Smooth muscle cell (in vitro differentiated cells): ENCODE data around the gene TMEM163. TPM values are rescaled to one million over a fixed set of nuclear protein-coding genes. Genes with fewer than 3 reads are reported as not detected.
A peak's percentile ranks its signal among the peaks of the same experiment; 100 is the strongest.

Experiments
- DNase-seq: peaks from one replicate; lab custom pipeline; 2025; ENCODE audit not compliant: unreplicated experiment; lab: John Stamatoyannopoulos, UW
- H2AFZ ChIP-seq: fragments of 200-600 bp; sonication (generic); 2 replicates; pipeline ENCODE4 v1.6.0; 2016; ENCODE audit warnings: antibody characterized with exemption, low read depth, mild to moderate bottlenecking
- H3F3A ChIP-seq: fragments of 200-600 bp; sonication (generic); 2 replicates; pipeline ENCODE4 v1.6.0; 2017; ENCODE audit warnings: antibody characterized with exemption, low read depth
- H3K27ac ChIP-seq: fragments of 200-600 bp; sonication (generic); 2 replicates; pipeline ENCODE4 v1.5.1; 2016; ENCODE audit warnings: low read depth, mild to moderate bottlenecking
- H3K27me3 ChIP-seq: fragments of 200-600 bp; sonication (generic); 2 replicates; pipeline ENCODE4 v1.6.1; 2016; ENCODE audit warnings: low read depth, mild to moderate bottlenecking
- H3K36me3 ChIP-seq: fragments of 200-600 bp; sonication (generic); 2 replicates; pipeline ENCODE4 v1.5.1; 2016; ENCODE audit warnings: low read depth
- H3K4me1 ChIP-seq: fragments of 200-600 bp; sonication (generic); 2 replicates; pipeline ENCODE4 v1.5.1; 2016; ENCODE audit warnings: low read depth
- H3K4me2 ChIP-seq: fragments of 200-600 bp; sonication (generic); 2 replicates; pipeline ENCODE4 v1.6.0; 2016; ENCODE audit warnings: mild to moderate bottlenecking
- H3K4me3 ChIP-seq: fragments of 200-600 bp; sonication (generic); 2 replicates; pipeline ENCODE4 v1.5.1; 2016; ENCODE audit warnings: mild to moderate bottlenecking
- H3K79me2 ChIP-seq: fragments of 200-600 bp; sonication (generic); 2 replicates; pipeline ENCODE4 v1.6.0; 2016; ENCODE audit warnings: low read depth, mild to moderate bottlenecking
- H3K9ac ChIP-seq: fragments of 200-600 bp; sonication (generic); 2 replicates; pipeline ENCODE4 v1.6.0; 2016; ENCODE audit warnings: low read depth
- H3K9me3 ChIP-seq: fragments of 200-600 bp; sonication (generic); replicated peaks from 2 replicates; pipeline ENCODE4 v1.5.1; 2016; ENCODE audit warnings: low read depth
- H4K20me1 ChIP-seq: fragments of 200-600 bp; sonication (generic); 2 replicates; pipeline ENCODE4 v1.6.0; 2016; ENCODE audit warnings: low read depth
- WGBS: methylation state at CpG from one replicate; pipeline ENCODE4 v1.1.7; 2016; ENCODE audit warnings: low lambda C conversion rate; 5-methylcytosine and 5-hydroxymethylcytosine counted together
- polyA plus RNA-seq: library from polyadenylated mRNA; unstranded; fragments of >200 nt; fragmentation: Nextera tagmentation; extraction: Ambion mirVana; gene quantifications from 2 replicates; pipeline ENCODE4 v1.2.1, GENCODE V29; 2016
- total RNA-seq: library from RNA; depleted of rRNA; stranded (reverse); fragments of >200 nt; gene quantifications from 2 replicates; pipeline ENCODE4 v1.2.3, GENCODE V29; 2014
- TF ChIP-seq, protein P1 (sequence below): fragments of 200-600 bp; sonication (generic); IDR thresholded peaks from 2 replicates; pipeline ENCODE4 v1.5.1; 2017; ENCODE audit warnings: borderline replicate concordance, mild to moderate bottlenecking, antibody characterized with exemption; ENCODE audit not compliant: insufficient read depth, poor library complexity, severe bottlenecking

The TMEM163 gene
- total and polyA plus RNA-seq, 2 experiments from 2014 or later = 0.31 TPM; not detected in 1

DNA sequence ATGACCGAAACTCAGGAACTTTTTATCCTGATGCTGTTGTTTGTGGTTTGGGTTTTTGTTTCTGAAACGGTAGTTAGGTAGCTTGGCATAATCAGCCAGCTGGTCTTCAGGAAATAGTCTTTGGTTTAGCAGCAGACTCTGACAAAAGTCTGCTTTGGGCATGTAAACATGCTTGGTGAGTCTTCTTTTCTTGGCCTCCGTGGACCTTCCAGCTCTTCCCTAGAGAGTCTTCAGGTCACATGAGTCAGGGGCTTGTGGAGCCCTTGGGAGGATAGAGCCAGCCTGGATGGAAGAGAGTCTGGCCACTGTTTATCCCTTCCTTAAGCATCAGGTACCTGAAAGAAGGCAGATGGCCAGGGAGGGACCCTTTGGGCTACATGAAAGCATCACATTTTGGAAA, 310.4 kb downstream of the TMEM163 start:
- Histone ChIP-seq H3K27ac (peak overlapping the region; percentile 61), H3F3A (peaks cover 7% of the 10 kb centered on the region), H3K9ac (no peak overlapping the region), H3K4me3 (no peak overlapping the region), H3K9me3 (no peaks in the 10 kb centered on the region), H3K36me3 (no peaks in the 10 kb centered on the region), H4K20me1 (no peaks in the 10 kb centered on the region), H3K27me3 (no peaks in the 10 kb centered on the region), H3K79me2 (no peaks in the 10 kb centered on the region), H3K4me1 (peaks cover 14% of the 10 kb centered on the region), H2AFZ (no peak overlapping the region), H3K4me2 (peak overlapping the region; percentile 41)
- 31% methylated on average over 3 of the region's 3 CpGs for WGBS
- TF ChIP-seq, protein P1, sequence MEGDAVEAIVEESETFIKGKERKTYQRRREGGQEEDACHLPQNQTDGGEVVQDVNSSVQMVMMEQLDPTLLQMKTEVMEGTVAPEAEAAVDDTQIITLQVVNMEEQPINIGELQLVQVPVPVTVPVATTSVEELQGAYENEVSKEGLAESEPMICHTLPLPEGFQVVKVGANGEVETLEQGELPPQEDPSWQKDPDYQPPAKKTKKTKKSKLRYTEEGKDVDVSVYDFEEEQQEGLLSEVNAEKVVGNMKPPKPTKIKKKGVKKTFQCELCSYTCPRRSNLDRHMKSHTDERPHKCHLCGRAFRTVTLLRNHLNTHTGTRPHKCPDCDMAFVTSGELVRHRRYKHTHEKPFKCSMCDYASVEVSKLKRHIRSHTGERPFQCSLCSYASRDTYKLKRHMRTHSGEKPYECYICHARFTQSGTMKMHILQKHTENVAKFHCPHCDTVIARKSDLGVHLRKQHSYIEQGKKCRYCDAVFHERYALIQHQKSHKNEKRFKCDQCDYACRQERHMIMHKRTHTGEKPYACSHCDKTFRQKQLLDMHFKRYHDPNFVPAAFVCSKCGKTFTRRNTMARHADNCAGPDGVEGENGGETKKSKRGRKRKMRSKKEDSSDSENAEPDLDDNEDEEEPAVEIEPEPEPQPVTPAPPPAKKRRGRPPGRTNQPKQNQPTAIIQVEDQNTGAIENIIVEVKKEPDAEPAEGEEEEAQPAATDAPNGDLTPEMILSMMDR = no peak
- no peak for DNase-seq

DNA sequence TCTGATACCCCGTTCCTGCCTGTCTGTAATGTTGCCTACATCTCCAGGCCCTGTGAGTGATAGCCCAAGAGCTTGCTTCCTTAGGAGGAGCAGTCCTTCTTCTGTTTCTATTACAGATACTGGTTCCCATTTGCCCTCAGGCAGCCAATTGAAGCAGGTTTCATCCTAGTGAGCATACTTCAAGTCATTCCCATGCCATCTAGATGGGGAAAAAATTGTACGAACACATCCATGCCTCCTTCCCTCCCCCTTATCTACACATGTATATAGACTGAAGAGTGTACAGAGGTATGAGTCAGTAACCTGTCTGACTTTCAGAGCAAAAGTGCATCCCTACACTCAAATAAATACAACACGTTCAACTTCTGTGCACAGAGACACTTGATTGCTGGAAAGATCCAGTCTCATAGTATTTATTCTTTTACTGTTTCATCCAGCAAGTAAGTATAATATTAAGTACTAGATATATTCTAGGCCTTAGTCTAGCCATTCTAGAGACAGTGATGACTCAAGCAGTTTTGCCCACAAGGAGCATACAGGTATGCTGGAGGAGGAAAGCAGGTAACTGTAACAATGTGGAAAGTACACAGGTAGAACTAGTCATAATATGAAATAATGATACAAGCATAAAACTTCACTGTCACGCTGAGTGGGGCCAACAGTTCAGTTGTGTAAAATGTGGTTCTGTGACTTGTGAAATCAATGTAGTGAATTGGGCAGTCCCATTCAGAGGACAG, 311.5 kb downstream of the TMEM163 start:
- Histone ChIP-seq H3K79me2 (no peaks in the 10 kb centered on the region), H3K4me1 (peaks cover 14% of the 10 kb centered on the region), H3K9ac (no peak overlapping the region), H3K4me2 (peak overlapping the region; percentile 4), H3K36me3 (no peaks in the 10 kb centered on the region), H3K9me3 (no peaks in the 10 kb centered on the region), H4K20me1 (no peaks in the 10 kb centered on the region), H3K27me3 (no peaks in the 10 kb centered on the region), H3K4me3 (no peak overlapping the region), H3K27ac (peak overlapping the region; percentile 61), H3F3A (peaks cover 7% of the 10 kb centered on the region), H2AFZ (no peak overlapping the region)
- no peak for DNase-seq
- WGBS = 88% methylated on average over 4 of the region's 4 CpGs
- TF ChIP-seq, protein P1 = no peak

DNA sequence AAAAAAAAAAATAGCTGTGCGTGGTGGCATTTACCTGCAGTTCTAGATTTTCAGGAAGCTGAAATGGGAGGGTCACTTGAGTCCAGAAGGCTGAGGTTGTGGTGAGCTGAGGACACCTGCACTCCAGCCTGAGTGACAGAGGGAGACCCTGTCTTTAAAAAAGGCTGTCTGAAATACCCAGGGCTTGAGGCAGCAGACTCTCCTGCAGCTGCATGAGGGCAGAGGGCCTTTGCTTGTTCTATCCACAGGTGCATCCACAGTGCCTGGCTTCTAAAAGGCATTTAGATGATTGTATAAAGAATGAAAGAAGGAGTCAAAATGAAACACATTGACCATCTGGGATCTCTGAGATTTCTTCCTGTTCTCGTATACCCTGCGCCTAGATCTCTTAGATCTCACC, 312.1 kb downstream of the TMEM163 start:
- Histone ChIP-seq H3F3A (peaks cover 7% of the 10 kb centered on the region), H2AFZ (no peak overlapping the region), H4K20me1 (no peaks in the 10 kb centered on the region), H3K4me3 (no peak overlapping the region), H3K9me3 (no peaks in the 10 kb centered on the region), H3K4me2 (no peak overlapping the region), H3K9ac (no peak overlapping the region), H3K27me3 (no peaks in the 10 kb centered on the region), H3K4me1 (peaks cover 13% of the 10 kb centered on the region), H3K36me3 (no peaks in the 10 kb centered on the region), H3K27ac (peak overlapping the region; percentile 61), H3K79me2 (no peaks in the 10 kb centered on the region)
- 96% methylated on average over 3 of the region's 3 CpGs for WGBS
- TF ChIP-seq, protein P1 = no peak
- no peak for DNase-seq

DNA sequence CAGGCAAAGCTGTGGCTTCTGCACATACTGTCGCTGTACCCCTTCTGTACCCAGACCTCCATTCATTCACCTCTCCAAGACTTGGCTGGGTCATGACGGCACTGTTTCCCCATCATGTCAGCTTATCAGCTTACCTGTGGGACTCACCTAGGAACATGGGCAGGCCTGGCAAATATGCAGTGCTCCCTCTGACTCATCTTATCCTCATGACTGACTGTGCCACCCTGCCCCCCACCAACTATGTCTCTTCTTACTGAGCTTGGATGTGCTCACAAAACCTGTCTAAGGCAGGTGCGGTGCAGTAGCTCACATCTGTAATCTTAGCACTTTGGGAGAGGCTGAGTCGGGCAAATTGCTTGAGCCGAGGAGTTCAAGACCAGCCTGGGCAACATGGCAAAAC, 312.5 kb downstream of the TMEM163 start:
- H3K4me3 ChIP-seq = no peak overlapping the region
- peak overlapping the region; percentile 52 for H3K27ac ChIP-seq
- H3K4me2 ChIP-seq = no peak overlapping the region
- DNase-seq = no peak
- H3K36me3 ChIP-seq = no peaks in the 10 kb centered on the region
- no peaks in the 10 kb centered on the region for H3K27me3 ChIP-seq
- no peak overlapping the region for H3K9ac ChIP-seq
- no peaks in the 10 kb centered on the region for H4K20me1 ChIP-seq
- H3K79me2 ChIP-seq = no peaks in the 10 kb centered on the region
- H3F3A ChIP-seq = peaks cover 7% of the 10 kb centered on the region
- H3K4me1 ChIP-seq = peaks cover 8% of the 10 kb centered on the region
- 95% methylated on average over 5 of the region's 5 CpGs for WGBS
- H2AFZ ChIP-seq = no peak overlapping the region
- TF ChIP-seq, protein P1 = no peak
- H3K9me3 ChIP-seq = no peaks in the 10 kb centered on the region
